WERI-Rb-1 (cell line): ENCODE measurements around the gene KCNK17.

Experiments used
- DNase-seq: peaks from one replicate; pipeline ENCODE4 v3.0.0-alpha.2; 2020
- H3K27ac ChIP-seq: fragments of 250-450 bp; sonication (Bioruptor Pico); 2 replicates; pipeline ENCODE4 v1.5.1; 2020; ENCODE audit warnings: mild to moderate bottlenecking, moderate library complexity
- H3K27me3 ChIP-seq: fragments of 250-450 bp; sonication (Bioruptor Pico); 2 replicates; pipeline ENCODE4 v1.5.1; 2021; ENCODE audit warnings: mild to moderate bottlenecking, low read depth, moderate library complexity; ENCODE audit not compliant: insufficient read depth, severe bottlenecking
- H3K36me3 ChIP-seq: fragments of 250-450 bp; sonication (Bioruptor Pico); 2 replicates; pipeline ENCODE4 v1.5.1; 2020; ENCODE audit warnings: mild to moderate bottlenecking, moderate library complexity
- H3K4me3 ChIP-seq: 2 replicates; pipeline ENCODE4 v1.5.1; 2011; ENCODE audit warnings: low read depth, mild to moderate bottlenecking, control low read depth, low read length
- H3K9me3 ChIP-seq: fragments of 250-450 bp; sonication (Bioruptor Pico); 2 replicates; pipeline ENCODE4 v1.5.1; 2021; ENCODE audit warnings: mild to moderate bottlenecking, moderate library complexity; ENCODE audit not compliant: severe bottlenecking
- TF ChIP-seq, protein P1 (sequence below): IDR thresholded peaks from 2 replicates; pipeline ENCODE4 v1.5.1; 2011; ENCODE audit warnings: low read depth, mild to moderate bottlenecking, control low read depth, inconsistent platforms, low read length

KCNK17 gene

DNA sequence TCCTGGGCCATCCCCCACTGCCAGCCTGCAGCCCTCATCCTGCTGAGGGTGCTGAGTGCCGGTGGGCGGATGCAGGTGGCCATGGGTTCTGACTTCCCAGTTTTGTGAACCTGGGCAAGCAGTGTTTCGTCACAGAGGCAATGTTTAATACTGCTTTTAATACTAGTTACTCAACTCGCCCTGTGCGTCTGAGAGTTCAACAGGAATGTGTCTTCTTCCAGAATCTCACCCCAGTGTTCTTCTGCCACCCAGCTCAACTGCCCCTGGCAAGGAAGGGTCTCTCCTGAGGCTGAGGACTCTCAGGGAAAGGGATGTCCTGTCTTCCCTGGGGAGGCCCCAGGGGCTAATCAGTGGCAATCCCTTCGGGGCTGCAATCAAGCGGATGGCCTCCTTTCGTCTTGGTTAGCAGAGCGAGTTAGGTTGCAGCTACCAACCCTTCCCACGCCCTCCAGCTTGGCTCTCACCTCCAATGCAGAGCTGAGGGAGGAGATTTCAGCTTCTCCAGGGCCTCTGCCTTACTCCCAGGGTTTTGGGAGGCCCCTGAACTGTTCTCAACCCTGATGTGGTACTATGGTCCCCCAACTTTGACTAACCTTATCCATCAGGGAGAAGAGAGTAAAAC lies 6.3 kb upstream of the KCNK17 start:
- no peaks in the 10 kb centered on the region for H3K36me3 ChIP-seq
- H3K27ac ChIP-seq, result no peak overlapping the region
- H3K4me3 ChIP-seq, result no peak overlapping the region
- TF ChIP-seq, protein P1, sequence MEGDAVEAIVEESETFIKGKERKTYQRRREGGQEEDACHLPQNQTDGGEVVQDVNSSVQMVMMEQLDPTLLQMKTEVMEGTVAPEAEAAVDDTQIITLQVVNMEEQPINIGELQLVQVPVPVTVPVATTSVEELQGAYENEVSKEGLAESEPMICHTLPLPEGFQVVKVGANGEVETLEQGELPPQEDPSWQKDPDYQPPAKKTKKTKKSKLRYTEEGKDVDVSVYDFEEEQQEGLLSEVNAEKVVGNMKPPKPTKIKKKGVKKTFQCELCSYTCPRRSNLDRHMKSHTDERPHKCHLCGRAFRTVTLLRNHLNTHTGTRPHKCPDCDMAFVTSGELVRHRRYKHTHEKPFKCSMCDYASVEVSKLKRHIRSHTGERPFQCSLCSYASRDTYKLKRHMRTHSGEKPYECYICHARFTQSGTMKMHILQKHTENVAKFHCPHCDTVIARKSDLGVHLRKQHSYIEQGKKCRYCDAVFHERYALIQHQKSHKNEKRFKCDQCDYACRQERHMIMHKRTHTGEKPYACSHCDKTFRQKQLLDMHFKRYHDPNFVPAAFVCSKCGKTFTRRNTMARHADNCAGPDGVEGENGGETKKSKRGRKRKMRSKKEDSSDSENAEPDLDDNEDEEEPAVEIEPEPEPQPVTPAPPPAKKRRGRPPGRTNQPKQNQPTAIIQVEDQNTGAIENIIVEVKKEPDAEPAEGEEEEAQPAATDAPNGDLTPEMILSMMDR, result no peak
- no peak for DNase-seq
- H3K9me3 ChIP-seq, result peaks cover 3% of the 10 kb centered on the region
- H3K27me3 ChIP-seq, result no peaks in the 10 kb centered on the region

DNA sequence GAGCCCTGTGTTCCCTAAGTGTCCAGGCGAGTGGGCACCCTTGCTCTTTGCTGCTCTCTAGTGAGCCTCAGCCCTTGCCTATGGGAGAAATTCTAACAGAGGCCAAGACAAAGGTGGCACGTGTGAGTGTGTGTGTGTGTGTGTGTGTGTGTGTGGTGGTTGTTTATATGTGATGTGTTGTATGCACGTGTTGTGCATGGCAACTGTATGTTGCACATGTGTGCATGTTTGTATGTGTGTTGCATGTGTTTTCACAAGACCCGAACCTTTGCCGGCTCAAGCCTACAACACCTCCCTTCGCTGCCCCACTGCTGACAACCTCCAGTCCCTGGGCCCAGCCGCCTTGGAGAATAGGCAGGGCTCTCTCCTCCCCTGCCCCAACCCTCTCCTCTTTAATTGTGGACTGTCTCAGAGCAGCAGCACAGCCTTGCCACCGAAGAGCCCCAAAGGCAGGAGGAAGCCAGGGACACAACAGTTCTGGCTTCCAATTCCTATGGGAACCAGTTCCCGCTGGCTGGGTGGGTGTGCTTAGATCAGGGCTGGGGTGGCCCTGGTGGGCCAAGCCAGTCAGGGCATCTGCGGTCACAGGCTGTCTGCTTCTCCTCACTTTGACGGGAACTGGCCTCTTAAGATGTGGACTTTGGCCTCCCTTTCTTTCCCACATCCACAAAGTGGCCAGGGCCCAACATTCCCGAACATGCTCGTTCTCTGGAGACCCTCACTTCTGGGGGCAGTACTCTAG lies 5.6 kb upstream of the KCNK17 start:
- Histone ChIP-seq H3K27ac (no peak overlapping the region), H3K4me3 (no peak overlapping the region), H3K9me3 (peaks cover 3% of the 10 kb centered on the region), H3K36me3 (no peaks in the 10 kb centered on the region), H3K27me3 (no peaks in the 10 kb centered on the region)
- TF ChIP-seq, protein P1, result no peak
- DNase-seq, result no peak

DNA sequence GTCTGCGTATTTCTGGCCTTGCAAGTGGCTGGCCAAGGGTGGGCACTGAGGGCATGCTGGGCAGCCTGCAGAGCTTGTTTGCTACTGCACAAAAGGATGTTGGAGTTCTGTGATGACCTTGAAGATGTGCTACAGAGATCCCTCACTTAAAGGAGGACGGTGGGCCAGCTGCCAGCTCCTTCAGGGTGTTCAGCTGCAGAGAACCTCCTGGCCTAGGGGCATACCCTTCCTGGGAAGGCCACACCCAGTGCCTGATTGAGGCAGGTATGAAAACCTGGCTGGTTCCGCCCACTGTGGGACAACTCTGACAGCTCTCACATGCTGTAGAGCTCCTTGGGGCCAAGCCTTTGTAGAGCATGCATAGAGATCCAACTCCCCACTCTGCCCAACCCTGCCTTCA lies 3.0 kb upstream of the KCNK17 start:
- DNase-seq, result no peak
- TF ChIP-seq, protein P1, result no peak
- H3K4me3 ChIP-seq, result no peak overlapping the region
- no peaks in the 10 kb centered on the region for H3K36me3 ChIP-seq
- peaks cover 9% of the 10 kb centered on the region for H3K9me3 ChIP-seq
- no peaks in the 10 kb centered on the region for H3K27me3 ChIP-seq
- no peak overlapping the region for H3K27ac ChIP-seq

DNA sequence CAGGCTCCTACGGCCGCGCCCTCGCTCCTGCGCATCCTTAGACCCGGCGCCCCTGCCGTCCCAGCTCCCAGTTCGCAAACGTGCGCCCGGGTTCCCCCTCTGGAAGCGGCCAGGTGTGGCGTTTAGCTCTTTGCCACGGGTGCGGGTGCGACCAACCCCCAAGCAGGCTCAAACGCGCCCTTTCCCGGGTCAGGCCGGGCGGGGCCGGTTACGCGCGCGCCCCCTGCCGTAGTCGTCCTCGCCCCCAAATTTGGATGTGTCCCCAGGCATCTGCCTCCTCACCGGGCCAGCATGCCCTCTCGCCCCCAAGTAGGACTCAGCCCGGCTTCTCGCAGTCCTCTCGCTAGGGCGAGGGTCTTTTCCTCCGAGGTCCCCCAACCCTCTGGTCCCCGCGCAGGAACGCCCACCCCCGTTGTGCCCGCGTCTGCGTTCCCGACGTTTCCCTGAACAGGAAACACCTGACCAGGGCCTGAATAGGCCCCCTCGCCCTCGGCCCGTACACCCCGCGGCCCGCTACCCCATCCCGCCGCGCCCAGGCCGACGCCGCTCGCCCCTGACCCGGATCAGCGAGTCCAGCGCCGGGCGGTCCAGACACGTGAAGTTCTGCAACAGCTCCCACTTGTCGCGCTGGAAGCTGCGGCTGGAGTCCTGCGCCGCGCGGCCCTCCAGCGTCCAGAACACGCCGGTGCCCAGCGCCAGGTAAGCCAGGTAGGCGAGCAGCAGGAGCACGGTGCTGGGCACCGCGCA lies 520 bp downstream of the KCNK17 start:
- DNase-seq, result no peak
- Histone ChIP-seq H3K27me3 (no peaks in the 10 kb centered on the region), H3K4me3 (no peak overlapping the region), H3K36me3 (no peaks in the 10 kb centered on the region), H3K9me3 (peaks cover 9% of the 10 kb centered on the region), H3K27ac (no peak overlapping the region)
- TF ChIP-seq, protein P1, result no peak

DNA sequence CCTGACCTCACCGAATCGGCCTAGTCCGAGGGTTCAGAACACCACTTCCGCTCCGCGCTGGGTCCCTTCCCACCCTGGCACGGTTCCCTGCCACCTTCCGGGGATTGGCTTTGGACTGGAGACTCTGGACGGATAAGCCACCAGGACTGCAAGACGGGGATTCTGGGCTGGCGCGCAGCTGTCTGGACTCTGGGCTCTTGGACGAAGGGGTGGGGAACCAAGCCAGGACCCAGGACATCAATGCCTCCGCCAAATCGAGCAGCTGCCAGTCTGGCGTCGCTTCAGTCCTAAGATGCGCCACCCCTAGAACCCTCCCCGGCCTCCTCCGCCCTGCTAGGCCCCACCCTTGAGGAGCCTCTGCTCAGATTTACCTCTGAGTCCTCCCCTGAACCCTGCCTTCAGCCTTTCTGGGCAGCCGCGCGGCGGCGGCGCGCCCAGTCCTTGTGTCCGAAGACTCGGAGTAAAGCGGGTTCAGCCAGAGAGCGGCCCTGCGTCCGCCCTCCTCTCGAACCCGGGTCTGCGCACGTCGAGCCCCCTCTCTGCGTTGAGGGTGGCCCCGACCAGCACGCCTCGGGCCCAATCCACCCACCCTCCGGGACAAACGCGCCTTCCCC lies 1.2 kb downstream of the KCNK17 start:
- Histone ChIP-seq H3K27me3 (no peaks in the 10 kb centered on the region), H3K9me3 (peaks cover 9% of the 10 kb centered on the region), H3K4me3 (no peak overlapping the region), H3K36me3 (no peaks in the 10 kb centered on the region), H3K27ac (no peak overlapping the region)
- TF ChIP-seq, protein P1, result no peak
- DNase-seq, result no peak
